G401 (cell line): Measurements from ENCODE around the gene ADCY3. TPM values are rescaled to one million over a fixed set of nuclear protein-coding genes. Genes with fewer than 3 reads are reported as not detected.

Experiments
- DNase-seq: peaks from one replicate; pipeline ENCODE4 v3.0.0-alpha.2; 2015; ENCODE audit warnings: low spot score
- in situ Hi-C: cut with HindIII; loops from 2 replicates; pipeline ENCODE4 v1.10.0; 2016; ENCODE audit warnings: low sequenced_read_pairs, mixed read lengths
- total RNA-seq: library from RNA; depleted of rRNA; stranded (reverse); fragments of >200 nt; shearing (Covaris generic); gene quantifications from 2 replicates; pipeline ENCODE4 v1.2.3, GENCODE V29; 2014

Gene ADCY3
- total RNA-seq, 1 experiment from 2014 or later: 22.3 TPM

DNA sequence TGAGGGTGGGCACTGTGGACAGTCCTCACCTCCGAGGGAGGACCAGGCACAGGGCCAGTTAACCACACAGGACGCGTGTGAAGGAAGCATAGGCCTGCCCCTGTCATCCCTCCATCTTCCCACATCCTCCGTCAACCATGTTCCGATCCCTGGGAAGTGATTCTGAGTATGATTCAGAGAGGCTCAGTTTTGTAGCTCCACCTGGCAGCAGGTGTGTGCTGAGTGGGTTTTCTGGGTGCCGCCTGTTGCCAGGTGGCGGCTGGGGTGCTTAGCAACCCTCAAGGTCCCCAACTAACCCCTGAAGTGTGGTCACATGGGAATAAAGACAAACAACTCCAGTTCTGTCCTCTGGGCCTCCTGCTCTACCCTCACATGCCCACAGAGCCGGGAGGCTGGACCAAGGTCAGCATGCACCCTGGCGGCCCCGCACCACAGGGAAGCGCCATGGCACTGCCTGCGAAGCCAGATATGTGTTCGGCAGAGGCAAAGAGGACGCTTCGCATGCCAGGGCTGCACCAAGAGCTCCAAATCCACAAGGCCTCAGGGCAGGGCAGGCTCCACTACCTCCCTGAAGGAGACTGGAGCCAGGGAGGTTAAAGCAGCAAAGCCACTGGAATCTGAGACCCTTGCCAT is 60.0 kb downstream of the ADCY3 start:
- no peak for DNase-seq
- in situ Hi-C loops: no loop called here

DNA sequence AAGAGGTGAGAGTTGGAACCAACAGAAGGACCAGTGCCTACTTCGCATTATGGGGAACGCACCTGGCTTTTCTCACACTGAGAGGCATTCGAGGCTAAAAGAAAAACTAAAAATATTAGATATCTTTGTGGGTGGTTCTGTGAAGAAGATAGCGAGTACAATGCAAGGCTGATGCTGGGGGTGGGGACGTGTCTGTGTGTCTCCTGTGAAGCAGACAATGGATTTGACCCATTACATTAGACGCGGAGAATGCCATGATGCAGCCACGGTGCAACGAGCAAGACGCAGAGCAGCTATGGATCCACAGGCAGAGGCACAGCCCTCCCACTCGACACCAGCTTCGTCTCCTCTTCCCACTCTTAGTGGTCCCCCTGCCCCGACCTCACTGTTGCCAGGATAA is 61.0 kb downstream of the ADCY3 start:
- DNase-seq: no peak
- in situ Hi-C loops: no loop called here

DNA sequence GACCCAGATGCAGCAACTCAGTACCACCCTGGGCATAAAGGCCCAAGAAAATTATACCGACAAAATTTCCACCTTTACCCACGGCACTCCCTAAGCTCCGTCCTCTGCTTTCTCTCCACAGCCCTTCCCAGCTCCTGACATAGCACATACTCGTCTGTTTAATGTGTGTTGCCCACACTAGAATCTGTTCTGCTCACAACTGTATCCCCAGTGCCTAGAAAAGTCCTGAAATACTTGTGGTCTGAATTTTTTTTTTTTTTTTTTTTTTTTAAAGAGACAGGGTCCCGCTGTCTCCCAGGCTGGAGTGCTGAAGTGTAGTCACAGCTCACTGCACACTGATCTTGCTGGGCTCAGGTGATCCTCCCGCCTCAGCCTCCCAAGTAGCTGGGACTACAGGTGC is 62.3 kb downstream of the ADCY3 start:
- in situ Hi-C loops: no loop called here
- DNase-seq: no peak

DNA sequence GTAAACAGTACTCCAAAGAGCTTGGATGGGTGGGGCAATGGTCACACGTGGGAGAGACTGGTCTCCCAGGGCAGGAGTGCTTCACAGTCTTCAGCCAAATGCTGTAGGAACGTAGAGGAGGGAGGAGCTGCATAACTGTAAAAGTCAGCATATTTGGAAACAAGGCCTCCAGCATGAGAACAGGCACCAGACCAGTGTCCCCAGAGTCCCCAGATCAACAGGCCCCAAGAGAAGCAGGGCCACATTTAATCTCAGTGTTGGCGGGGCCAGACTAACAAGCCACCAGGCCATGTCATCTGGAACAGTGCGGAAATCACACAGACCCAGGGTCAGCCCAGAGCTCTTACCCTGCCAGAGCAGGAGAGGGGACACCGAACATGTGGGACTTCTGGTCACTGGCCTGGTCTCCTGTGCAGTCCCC is 63.2 kb downstream of the ADCY3 start:
- DNase-seq: no peak
- in situ Hi-C loops: no loop called here

DNA sequence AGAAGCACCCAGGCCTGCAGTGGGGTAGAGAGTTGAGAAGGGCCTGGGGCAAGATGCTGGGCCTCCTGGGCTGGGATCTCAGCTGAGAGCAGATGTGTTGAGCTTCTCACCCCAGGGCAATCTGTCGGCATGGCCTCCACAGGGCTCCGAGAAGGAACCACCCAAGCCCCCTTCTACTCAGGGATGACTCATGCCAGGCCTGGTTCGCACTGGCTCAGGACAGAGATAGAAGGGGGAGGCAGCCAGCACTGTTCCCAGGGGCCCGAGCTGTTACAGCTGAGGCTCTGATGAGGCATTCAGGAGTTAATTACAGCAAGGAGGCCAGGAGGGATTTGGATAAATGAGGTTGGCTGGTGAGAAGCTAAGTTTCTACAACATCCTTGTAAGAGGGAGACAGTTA is 64.3 kb downstream of the ADCY3 start:
- DNase-seq: no peak
- in situ Hi-C loops: no loop called here

DNA sequence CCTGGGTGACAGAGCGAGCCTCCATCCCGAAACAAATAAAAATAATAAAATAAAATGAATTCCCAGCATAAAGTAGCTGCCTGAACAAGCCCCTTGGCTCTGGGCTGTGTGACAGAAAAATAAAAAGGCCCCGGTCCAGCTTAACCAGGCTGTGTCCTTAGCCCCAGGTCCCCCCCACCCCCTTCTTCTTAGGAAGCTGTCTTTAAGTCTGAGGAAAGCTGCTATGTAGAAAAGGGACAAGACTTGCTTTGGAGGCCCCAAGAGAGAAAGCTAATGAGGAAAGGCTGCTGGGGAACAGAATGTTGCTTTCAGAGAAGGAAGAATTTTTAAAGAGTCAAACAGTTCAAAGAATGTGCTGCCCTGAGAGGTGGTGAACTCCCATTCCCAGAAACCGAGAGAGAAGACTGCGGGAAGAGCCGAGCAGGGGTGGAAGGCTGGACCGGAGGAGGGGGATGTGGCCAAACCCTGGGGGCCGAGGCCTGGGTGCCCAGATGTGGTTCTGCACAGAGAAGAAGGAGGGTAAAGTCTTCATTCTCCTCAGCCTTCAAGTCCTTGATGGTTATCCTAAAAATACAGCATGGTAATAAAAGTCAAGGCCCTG is 64.9 kb downstream of the ADCY3 start:
- in situ Hi-C loops: no loop called here
- DNase-seq: no peak

DNA sequence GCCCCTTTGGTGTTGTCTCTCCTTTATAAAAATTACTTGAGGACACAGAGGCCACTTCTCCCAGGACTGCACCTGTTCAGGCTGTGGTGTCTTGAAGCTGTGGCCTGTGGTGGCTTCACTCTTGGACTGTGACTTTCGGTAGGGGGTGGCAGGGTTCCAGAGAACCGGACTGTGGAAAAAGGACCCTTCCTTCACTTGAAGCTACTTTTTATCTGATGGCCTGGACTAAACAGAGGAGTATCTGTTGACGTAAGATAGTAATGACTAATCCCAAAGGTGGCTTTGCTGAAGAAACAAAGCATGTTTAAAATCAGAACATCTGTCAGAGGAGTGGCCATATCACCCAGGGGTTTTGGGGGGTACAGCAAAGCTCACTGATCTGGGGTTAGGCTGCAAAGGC is 66.0 kb downstream of the ADCY3 start:
- DNase-seq: no peak
- in situ Hi-C loops: no loop called here

DNA sequence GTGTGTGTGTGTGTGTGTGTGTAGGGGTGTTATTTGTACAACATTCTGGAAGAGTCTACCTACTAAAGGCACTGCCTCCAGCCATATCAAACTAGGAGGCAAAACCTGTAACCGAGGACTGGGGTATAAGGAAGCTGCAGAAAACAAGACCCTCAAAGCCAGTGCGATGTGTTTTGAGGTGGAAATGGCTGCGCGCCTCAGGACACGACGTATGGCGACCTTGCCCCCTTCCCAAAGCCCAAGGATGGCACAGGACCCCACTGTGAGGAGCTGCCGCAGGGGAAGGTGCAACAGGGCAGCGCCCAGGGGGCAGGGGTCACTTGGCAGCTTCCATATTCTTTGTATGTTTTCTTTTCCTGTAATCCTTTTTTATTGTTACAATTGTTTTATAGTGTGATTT is 67.0 kb downstream of the ADCY3 start:
- DNase-seq: no peak
- in situ Hi-C loops: no loop called here

DNA sequence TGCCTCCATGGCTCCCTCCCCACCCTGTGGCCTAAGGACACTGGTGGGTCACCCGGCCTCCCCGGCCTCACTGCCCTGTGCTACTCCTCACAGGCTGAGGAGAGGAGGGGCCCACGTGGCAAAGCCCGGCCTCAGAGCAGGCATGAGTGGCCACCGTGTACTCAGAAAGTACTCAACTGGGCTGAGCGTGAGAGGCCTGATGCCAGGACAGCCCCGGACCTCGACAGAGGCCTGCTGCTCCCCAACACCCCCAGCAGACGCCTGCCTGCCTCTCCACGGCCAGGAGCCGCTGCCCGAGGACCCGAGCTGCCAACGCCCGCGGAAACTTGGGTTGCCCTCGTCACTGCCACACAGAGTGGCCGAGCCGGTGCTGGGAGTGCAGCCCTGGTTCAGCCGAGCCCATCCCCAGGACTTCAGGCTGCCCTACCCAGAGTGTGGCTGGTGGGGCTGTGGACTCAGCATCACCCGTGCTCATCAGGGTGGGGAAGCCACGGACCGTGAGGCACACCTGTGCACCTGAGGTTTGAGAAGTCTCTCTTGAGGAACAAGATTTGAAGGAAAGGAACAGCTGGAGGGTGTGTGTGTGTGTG is 67.5 kb downstream of the ADCY3 start:
- DNase-seq: no peak
- in situ Hi-C loops: no loop called here

DNA sequence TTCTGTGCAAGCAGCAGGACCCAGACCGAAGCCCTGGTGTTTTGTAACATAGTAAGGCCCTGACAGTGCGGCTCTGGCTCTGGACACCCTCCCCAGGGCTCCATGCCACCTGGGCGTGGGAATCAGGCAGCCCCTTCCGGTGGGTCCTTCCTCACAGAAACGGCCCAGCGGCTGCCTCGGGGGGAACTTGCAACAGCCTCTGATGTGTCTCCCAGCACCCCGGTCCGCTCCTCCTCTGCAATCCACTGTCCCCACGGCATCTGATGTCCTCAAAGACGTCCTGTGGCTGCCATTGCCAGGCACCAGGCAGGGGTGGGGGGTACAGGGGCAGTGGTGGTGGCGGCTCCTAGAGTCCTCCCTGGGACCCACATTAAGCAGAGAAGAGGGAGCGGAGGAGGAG is 68.0 kb downstream of the ADCY3 start:
- in situ Hi-C loops: no loop called here
- DNase-seq: no peak

DNA sequence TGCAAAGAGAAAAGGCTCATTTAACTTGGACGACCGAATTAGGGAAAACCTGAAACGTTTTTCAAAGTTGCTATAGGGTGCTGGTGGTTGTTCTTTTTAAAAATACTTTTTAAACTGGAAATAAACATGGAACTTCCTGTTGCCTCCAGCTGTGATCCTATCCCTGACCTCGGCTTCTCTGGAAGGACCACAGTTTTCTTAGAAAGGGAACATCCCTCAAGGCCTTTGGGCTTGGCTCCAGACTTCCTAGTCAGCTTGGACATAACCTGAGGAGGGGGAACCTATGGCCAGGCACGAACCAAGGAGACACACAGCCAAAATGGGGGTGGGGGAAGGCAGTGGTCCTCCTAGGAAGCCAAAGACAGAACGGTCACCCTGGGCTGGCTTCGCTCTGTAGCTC is 69.1 kb downstream of the ADCY3 start:
- DNase-seq: no peak
- in situ Hi-C loops: no loop called here

DNA sequence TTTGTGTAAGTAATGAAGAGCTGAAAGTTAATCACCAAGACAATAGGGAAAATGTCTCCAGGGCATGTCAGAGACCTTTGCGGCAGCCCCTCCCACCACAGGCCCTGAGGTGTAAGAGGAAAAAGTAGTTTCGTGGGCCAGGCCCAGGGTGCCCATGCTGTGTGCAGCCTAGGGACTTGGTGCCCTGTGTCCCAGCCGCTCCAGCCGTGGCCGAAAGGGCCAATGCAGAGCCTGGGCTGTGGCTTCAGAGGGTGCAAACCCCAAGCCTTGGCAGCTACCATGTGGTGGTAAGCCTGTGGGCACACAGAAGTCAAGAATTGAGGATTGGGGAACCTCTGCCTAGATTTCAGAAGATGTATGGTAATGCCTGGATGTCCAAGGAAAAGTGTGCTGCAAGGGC is 74.3 kb downstream of the ADCY3 start:
- in situ Hi-C loops: no loop called here
- DNase-seq: no peak

DNA sequence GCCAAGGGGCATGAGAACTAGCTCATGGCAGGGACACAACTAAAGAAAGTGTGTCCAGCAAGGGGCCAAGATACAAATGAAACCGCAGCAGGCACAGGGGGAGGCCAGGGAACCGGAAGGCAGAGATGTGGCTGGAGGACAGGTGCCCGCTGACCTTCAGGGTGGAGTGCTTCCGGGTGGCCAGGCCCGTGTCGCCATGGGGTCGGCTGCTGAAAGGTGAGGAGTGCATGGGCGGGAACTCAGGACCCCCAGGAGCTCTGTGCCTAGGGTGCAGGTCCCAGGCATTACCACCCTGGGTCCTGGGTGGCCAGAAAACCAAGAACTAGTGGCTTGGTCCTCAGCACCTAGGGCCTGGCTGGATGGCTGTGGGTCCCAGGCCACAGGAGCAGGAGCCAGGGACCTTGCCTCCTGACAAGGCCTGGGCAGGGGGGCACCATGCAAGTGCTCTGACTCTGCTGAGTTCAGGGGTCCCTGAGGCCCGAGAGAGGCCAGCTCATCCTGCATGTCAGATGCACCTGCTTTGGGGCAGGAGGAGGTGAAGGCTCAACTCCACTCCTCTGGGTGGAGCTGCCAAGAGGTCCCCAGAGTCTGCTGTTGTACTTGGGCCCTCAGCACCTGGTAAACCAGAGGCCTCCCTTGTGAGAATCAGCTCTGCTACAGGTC is 75.9 kb downstream of the ADCY3 start:
- in situ Hi-C loops: no loop called here
- DNase-seq: no peak

DNA sequence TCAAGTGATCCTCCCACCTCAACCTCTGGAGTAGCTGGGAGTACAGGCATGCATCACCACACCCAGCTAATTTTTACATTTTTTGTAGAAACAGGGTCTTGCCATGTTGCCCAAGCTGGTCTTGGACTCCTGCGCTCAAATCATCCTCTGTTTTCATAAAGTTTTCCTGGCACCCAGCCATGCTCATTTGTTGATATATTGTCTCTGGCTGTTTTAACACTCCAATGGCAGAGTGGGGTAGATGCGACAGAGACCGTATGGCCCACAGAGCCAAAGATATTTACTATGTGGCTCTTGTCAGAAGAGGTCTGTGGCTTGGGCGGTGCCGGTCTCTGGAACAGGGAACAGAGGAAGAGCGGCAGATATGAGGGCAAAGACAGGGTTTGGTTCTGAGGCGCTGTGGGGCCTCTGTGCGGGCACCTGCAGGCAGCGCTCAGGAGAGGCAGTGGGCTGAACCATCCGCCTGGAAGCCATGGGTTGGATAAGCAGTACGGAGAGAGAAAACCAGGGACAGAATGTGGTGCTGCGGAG is 76.6 kb downstream of the ADCY3 start:
- no peak for DNase-seq
- in situ Hi-C loops: no loop called here

DNA sequence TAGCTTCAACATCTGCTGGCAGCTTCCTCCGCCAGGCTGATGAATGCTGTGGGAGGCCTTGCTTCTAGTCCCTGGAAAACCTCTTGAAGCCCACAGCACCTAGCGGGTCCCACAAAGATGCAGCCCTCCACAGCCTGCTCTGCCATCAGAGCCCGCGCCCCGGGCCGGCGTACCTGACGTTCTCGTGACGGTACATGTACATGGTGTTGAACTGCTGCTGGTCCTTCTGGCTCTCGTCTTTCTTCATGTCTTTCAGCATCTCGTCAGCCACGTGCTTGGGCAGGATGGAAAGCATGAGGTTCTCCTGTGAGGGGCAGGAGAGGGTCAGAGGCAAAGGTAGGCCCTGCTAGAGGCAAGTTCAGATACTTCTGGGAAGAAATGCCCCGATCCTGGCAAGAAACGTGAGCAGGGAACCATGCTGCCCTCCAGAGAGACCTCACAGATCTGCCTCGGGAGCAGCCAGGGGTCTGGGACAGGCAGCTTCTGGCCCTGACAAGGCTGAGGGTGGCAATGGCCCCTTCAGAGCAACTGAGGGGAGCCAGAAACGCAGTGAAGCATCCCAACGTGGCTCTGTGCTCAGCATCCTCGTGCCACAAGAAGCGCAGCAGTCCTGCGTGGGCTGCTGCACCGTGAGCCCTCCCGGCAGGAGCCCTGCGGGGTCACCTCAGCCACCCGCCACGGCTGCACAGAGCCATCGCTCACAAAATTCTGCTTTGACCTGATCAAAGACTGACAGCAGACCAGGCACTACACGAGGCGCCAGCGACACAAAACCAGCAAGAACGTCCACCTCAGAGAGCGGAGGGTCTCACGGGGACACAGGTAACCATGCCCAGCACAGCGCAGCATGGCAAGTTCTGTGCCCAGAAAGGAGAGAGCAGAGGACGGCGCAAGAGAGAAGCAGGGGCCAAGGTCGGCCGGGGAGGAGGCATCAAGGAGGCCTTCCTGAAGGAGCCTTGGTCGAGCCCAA is 77.7 kb downstream of the ADCY3 start:
- DNase-seq: no peak
- in situ Hi-C loops: no loop called here

DNA sequence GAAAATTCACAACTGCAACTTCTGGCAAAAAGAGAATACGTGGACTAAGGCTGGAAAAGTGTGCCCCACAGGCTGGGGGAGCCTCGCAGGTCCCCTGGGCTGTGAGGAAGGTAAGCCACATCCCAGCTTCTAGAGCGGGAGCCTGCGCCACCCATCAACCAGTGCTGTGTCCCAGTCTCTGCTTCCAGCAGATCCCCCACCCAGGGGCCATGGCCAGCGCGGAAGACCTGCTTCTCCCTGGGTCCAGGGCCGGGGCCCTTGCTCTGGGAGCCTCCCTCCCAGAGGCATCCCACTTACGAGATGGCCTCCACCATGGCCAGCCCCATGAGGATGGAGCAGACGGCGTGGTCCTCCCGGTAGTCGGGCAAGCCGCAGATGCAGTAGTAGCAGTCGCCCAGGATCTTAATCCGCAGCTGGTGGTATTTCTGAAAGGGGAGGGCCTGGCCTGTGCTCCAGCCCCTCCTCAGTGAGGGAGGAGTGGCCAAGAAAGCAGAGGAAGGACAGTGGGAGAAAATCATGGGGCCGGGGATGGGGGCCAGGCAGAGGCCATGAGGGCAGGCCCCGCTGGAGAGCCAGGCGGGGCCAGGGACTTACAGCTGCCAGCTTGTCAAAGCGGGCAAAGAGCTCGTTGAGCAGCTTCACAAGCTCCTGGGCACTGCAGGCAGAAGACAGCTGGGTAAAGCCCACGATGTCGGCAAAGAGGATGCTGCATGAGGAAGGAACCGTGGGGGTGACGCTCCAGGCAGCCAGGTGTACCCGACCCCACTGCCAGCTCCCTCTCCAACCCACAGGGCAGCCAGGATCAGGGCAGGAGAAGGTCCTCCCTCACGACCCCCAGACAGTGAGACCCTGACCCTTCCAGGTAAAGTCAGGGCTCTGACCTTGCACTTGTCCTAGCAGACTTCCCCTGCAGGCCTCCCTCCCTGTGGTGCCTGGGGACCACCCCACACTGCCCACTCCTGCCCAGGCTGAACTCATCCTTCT is 78.8 kb downstream of the ADCY3 start:
- in situ Hi-C loops: no loop called here
- DNase-seq: no peak

DNA sequence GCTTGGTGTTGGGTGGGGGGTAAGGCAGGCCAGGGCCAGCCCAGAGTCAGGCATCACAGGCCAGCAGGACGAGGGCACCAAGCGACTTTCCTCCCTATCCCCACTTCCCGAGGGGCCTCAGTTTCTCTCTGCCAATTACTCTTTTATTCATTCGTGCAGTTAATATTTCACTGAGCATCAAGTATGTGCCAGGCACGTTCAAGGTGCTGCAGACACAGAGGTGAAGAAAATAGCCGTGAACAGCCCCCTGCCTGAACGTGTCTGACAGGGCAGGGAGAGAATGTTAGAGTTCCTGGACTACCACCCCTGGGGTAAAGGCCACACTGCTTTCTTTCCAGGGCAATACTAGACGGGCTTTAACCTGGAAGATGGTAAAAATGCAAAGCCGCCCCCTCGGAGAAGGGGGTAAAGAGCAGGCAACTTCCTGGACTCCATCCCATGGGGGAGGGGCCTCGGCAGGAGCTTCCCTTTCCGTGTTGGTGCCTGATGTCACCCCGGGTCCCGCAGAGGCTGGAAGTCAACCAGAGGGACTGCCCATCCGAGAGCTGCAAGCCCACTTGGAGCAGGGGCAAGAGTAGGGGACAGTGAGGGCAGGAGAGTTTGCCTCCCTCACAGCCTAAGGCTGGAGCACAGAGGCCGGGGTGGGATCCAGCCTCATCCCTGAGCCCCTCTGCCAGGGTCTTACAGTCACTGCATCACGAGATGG is 79.7 kb downstream of the ADCY3 start:
- in situ Hi-C loops: no loop called here
- no peak for DNase-seq

DNA sequence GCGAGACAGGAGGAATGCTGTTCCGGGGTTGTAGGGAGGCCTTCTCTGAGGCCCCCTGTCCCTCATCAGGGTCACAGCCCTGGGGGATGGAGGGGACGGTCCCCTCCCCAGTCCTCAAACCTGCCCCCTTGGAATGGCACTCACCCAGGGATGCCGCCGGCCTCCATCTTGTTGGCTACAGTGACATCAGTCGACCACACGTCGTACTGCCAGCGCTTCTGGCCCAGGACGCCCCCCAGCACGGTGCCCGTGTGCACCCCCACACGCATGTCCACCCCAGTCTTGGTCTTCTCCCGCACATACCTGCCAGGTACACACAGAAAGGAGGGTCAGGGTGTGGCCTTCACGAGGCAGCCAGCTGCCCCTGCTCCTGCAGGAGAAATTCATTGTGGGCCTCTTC is 80.3 kb downstream of the ADCY3 start:
- in situ Hi-C loops: no loop called here
- no peak for DNase-seq
